ENCODE measurements around the gene BMP7. TPM values are rescaled to one million over a fixed set of nuclear protein-coding genes. Genes with fewer than 3 reads are reported as not detected.

The BMP7 gene
- total RNA-seq, 1 donor from 2014 or later: 9.4 TPM

- FAIRE-seq (no peak), DNase-seq (ENCODE audit: low spot score in 2 of 2) (no peak)
Observed at GRCh38 chr20:57215426-57215825, 51.0 kb downstream of the BMP7 start.

- DNase-seq (ENCODE audit: low spot score in 2 of 2) (no peak), FAIRE-seq (no peak)
Observed at GRCh38 chr20:57214948-57215347, 51.5 kb downstream of the BMP7 start.

- no peak for FAIRE-seq
- no peak for DNase-seq (ENCODE audit: low spot score in 2 of 2)
Observed at GRCh38 chr20:57214427-57214826, 52.0 kb downstream of the BMP7 start.

- no peak for FAIRE-seq
- DNase-seq (ENCODE audit: low spot score in 2 of 2): no peak
Observed at GRCh38 chr20:57213924-57214323, 52.5 kb downstream of the BMP7 start.

GRCh38 chr20:57213291-57213690 lies 53.1 kb downstream of the BMP7 start:
- no peak for FAIRE-seq
- DNase-seq (ENCODE audit: low spot score in 2 of 2): no peak

GRCh38 chr20:57212534-57213276 lies 53.7 kb downstream of the BMP7 start:
- no peak for FAIRE-seq
- DNase-seq (ENCODE audit: low spot score in 2 of 2): peak; percentile 36 to 74

- DNase-seq (ENCODE audit: low spot score in 2 of 2) (no peak), FAIRE-seq (no peak)
Observed at GRCh38 chr20:57211908-57212533, 54.4 kb downstream of the BMP7 start.

GRCh38 chr20:57211406-57211805 lies 55.0 kb downstream of the BMP7 start:
- DNase-seq (ENCODE audit: low spot score in 2 of 2) (no peak), FAIRE-seq (no peak)

GRCh38 chr20:57210911-57211280 lies 55.5 kb downstream of the BMP7 start:
- FAIRE-seq: no peak
- DNase-seq (ENCODE audit: low spot score in 2 of 2): no peak

GRCh38 chr20:57210054-57210910 lies 56.2 kb downstream of the BMP7 start:
- DNase-seq (ENCODE audit: low spot score in 2 of 2): no peak
- FAIRE-seq: no peak

- FAIRE-seq (no peak), DNase-seq (ENCODE audit: low spot score in 2 of 2) (no peak)
Observed at GRCh38 chr20:57209413-57209812, 57.0 kb downstream of the BMP7 start.

GRCh38 chr20:57208198-57208597 lies 58.2 kb downstream of the BMP7 start:
- DNase-seq (ENCODE audit: low spot score in 2 of 2) (no peak), FAIRE-seq (no peak)

GRCh38 chr20:57207251-57207650 lies 59.2 kb downstream of the BMP7 start:
- DNase-seq (ENCODE audit: low spot score in 2 of 2) (no peak), FAIRE-seq (no peak)

- DNase-seq (ENCODE audit: low spot score in 2 of 2) (no peak), FAIRE-seq (no peak)
Observed at GRCh38 chr20:57205606-57206219, 60.7 kb downstream of the BMP7 start.

- no peak for FAIRE-seq
- no peak for DNase-seq (ENCODE audit: low spot score in 2 of 2)
Observed at GRCh38 chr20:57203986-57204385, 62.5 kb downstream of the BMP7 start.

- FAIRE-seq (no peak), DNase-seq (ENCODE audit: low spot score in 2 of 2) (no peak)
Observed at GRCh38 chr20:57203204-57203603, 63.2 kb downstream of the BMP7 start.

- FAIRE-seq: no peak
- DNase-seq (ENCODE audit: low spot score in 2 of 2): no peak
Observed at GRCh38 chr20:57202309-57202708, 64.1 kb downstream of the BMP7 start.

GRCh38 chr20:57200882-57201695 lies 65.4 kb downstream of the BMP7 start:
- no peak for FAIRE-seq
- DNase-seq (ENCODE audit: low spot score in 2 of 2): no peak

GRCh38 chr20:57199656-57200405 lies 66.6 kb downstream of the BMP7 start:
- FAIRE-seq (no peak), DNase-seq (ENCODE audit: low spot score in 2 of 2) (no peak)
